ENCODE measurements around the gene TOR3A. TPM values are rescaled to one million over a fixed set of nuclear protein-coding genes. Genes with fewer than 3 reads are reported as not detected.

Gene TOR3A
- total RNA-seq (10 to 100 TPM; 30.1 to 33.8 TPM), polyA plus RNA-seq (10 to 100 TPM; 14.4 to 44.8 TPM)
- long read RNA-seq, donor 1, transcript TOR3A-203 (6 exons, 2,724 nt), result major isoform, 10 of 10 reads
- long read RNA-seq, donor 1, partial matches to known transcripts, result 0 of 10 reads
- long read RNA-seq, donor 1, other reads (novel, unspliced or antisense), result 0 of 10 reads
- long read RNA-seq, donor 2, partial matches to known transcripts, result 0 of 1 reads
- long read RNA-seq, donor 2, other reads (novel, unspliced or antisense), result 0 of 1 reads
- long read RNA-seq, donor 3, partial matches to known transcripts, result 9 of 10 reads
- long read RNA-seq, donor 3, other reads (novel, unspliced or antisense), result 0 of 10 reads
- long read RNA-seq, donor 4, partial matches to known transcripts, result 0 of 2 reads
- long read RNA-seq, donor 4, other reads (novel, unspliced or antisense), result 0 of 2 reads
- long read RNA-seq, donor 5, transcript TOR3A-203 (6 exons, 2,724 nt), result major isoform, 15 of 22 reads
- long read RNA-seq, donor 5, partial matches to known transcripts, result 7 of 22 reads
- long read RNA-seq, donor 5, other reads (novel, unspliced or antisense), result 0 of 22 reads

GRCh38 chr1:179081687-179082332 lies at the start of gene TOR3A:
Gene TOR3A (plus strand): TSS chr1:179082070. CDS start chr1:179082129, 59 bp downstream.
- ATAC-seq (ENCODE audit: insufficient read depth, low FRiP score) (peak; percentile 97), DNase-seq (peak; percentile 90 to 94 (median 93))
- no peaks in the 10 kb centered on the region for H3K27me3 ChIP-seq (ENCODE audit: control insufficient read depth in 3 of 3, insufficient read depth in 3 of 3, low read length in 2 of 3)

GRCh38 chr1:179034720-179035119 lies 47.1 kb upstream of the TOR3A start:
- Histone ChIP-seq H3K27me3 (ENCODE audit: control insufficient read depth in 3 of 3, insufficient read depth in 3 of 3, low read length in 2 of 3) (no peaks in the 10 kb centered on the region), H3K4me3 (no peak overlapping the region), H3K36me3 (ENCODE audit: control insufficient read depth in 4 of 4, insufficient read depth in 4 of 4, low read length in 4 of 4) (no peaks in the 10 kb centered on the region), H3K9me3 (ENCODE audit: control insufficient read depth in 4 of 4, insufficient read depth in 3 of 4, low read length in 3 of 4) (peaks cover 0 to 1% (median 0%) of the 10 kb centered on the region in 4 donors), H3K9ac (ENCODE audit: insufficient read depth in 1 of 2, low read length in 2 of 2) (no peak overlapping the region), H3K4me1 (ENCODE audit: control insufficient read depth in 5 of 5, insufficient read depth in 5 of 5, low read length in 5 of 5) (peaks cover 3 to 46% (median 15%) of the 10 kb centered on the region in 5 donors), H3K27ac (ENCODE audit: low read depth in 1 of 2, low read length in 1 of 2) (peak overlapping the region in 1 of 2 donors; percentile 33)
- 62 to 86% methylated on average over 1 of the region's 1 CpG for WGBS, 2 donors
- DNase-seq (peak in 2 of 3 donors; percentile 33 to 51), ATAC-seq (ENCODE audit: insufficient read depth, low FRiP score) (no peak)
- TF ChIP-seq CTCF (IDR thresholded peaks at IDR 0.05; ENCODE audit: control extremely low read depth, extremely low read depth), result no peak

More at GRCh38 chr1:179081687-179082332, at the start of gene TOR3A:
- H3K4me1 ChIP-seq (ENCODE audit: control insufficient read depth in 5 of 5, insufficient read depth in 5 of 5, low read length in 5 of 5), result peaks cover 0 to 15% (median 3%) of the 10 kb centered on the region in 5 donors
- TF ChIP-seq CTCF (IDR thresholded peaks at IDR 0.05; ENCODE audit: control extremely low read depth, extremely low read depth), result no peak
- peaks cover 0 to 8% (median 3%) of the 10 kb centered on the region in 4 donors for H3K36me3 ChIP-seq (ENCODE audit: control insufficient read depth in 4 of 4, insufficient read depth in 4 of 4, low read length in 4 of 4)
- peak within 1 kb of the TSS; percentile 90 for H3K4me3 ChIP-seq
- H3K9ac ChIP-seq (ENCODE audit: insufficient read depth in 1 of 2, low read length in 2 of 2), result peak within 1 kb of the TSS; percentile 62 to 84
- no peaks in the 10 kb centered on the region for H3K9me3 ChIP-seq (ENCODE audit: control insufficient read depth in 4 of 4, insufficient read depth in 3 of 4, low read length in 3 of 4)
- H3K27ac ChIP-seq (ENCODE audit: low read depth in 1 of 2, low read length in 1 of 2), result peak within 1 kb of the TSS; percentile 82 to 97
- 0 to 1% methylated on average over 40 to 51 of the region's 51 CpGs for WGBS, 2 donors

GRCh38 chr1:179036844-179037465 lies 44.9 kb upstream of the TOR3A start:
- Histone ChIP-seq H3K9me3 (ENCODE audit: control insufficient read depth in 4 of 4, insufficient read depth in 3 of 4, low read length in 3 of 4) (peaks cover 0 to 1% (median 0%) of the 10 kb centered on the region in 4 donors), H3K27me3 (ENCODE audit: control insufficient read depth in 3 of 3, insufficient read depth in 3 of 3, low read length in 2 of 3) (no peaks in the 10 kb centered on the region), H3K27ac (ENCODE audit: low read depth in 1 of 2, low read length in 1 of 2) (no peak overlapping the region), H3K9ac (ENCODE audit: insufficient read depth in 1 of 2, low read length in 2 of 2) (no peak overlapping the region), H3K4me1 (ENCODE audit: control insufficient read depth in 5 of 5, insufficient read depth in 5 of 5, low read length in 5 of 5) (peaks cover 3 to 32% (median 15%) of the 10 kb centered on the region in 5 donors), H3K4me3 (no peak overlapping the region), H3K36me3 (ENCODE audit: control insufficient read depth in 4 of 4, insufficient read depth in 4 of 4, low read length in 4 of 4) (no peaks in the 10 kb centered on the region)
- ATAC-seq (ENCODE audit: insufficient read depth, low FRiP score), result no peak
- WGBS, 2 donors, result 63 to 68% methylated on average over 2 of the region's 2 CpGs
- DNase-seq, result no peak
- no peak for TF ChIP-seq CTCF (IDR thresholded peaks at IDR 0.05; ENCODE audit: control extremely low read depth, extremely low read depth)

Data from lung (tissue), 16 donors.